Left lobe of liver (tissue), 2 donors: Measurements from ENCODE around the gene GPM6B. TPM values are rescaled to one million over a fixed set of nuclear protein-coding genes. Genes with fewer than 3 reads are reported as not detected.
"Not testable (repeated sequence)": the region's sequence is repeated elsewhere in the genome, so short reads cannot be mapped to it uniquely, and the experiment has no call there.

Experiments
- ATAC-seq: fragments of 200-7000 bp; cut with Tn5 transposase; one replicate; pipeline ENCODE4 v1.9.1; 2020; ENCODE audit warnings: mild to moderate bottlenecking, moderate library complexity
- DNase-seq: peaks from one replicate; pipeline ENCODE4 v3.0.0-alpha.2; 2020; ENCODE audit warnings: low spot score
- total RNA-seq: library from RNA; stranded (reverse); gene quantifications from one replicate; pipeline ENCODE4 v1.2.1, GENCODE V29; 2021
- donor health status: DM: no; HTN: no; CAD: no; lungs with moderate emphysema.
- donor health status: DM: no; HTN: yes; CAD: no.

Gene GPM6B
- total RNA-seq, 1 donor from 2014 or later, result 0.48 TPM

DNA sequence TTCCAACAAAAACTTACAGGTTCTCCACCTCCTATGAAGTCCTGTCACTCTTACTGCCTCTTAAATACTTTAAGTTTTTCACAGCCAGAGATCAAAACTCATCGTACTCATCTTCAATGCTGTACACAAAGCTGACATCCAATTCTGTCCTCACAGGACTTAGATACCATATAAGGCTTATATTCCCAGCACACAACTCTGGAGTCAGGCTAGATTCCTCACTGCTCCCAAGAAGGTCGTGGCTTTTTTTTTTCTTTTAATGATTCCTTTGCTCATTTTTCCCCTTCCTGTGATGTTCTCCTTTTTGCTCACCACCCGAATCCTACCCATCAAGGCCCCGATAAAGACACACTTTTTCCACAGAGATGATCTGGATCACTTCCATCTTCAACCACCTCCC lies 83.4 kb downstream of the GPM6B start:
- DNase-seq, result no peak
- ATAC-seq, result no peak

DNA sequence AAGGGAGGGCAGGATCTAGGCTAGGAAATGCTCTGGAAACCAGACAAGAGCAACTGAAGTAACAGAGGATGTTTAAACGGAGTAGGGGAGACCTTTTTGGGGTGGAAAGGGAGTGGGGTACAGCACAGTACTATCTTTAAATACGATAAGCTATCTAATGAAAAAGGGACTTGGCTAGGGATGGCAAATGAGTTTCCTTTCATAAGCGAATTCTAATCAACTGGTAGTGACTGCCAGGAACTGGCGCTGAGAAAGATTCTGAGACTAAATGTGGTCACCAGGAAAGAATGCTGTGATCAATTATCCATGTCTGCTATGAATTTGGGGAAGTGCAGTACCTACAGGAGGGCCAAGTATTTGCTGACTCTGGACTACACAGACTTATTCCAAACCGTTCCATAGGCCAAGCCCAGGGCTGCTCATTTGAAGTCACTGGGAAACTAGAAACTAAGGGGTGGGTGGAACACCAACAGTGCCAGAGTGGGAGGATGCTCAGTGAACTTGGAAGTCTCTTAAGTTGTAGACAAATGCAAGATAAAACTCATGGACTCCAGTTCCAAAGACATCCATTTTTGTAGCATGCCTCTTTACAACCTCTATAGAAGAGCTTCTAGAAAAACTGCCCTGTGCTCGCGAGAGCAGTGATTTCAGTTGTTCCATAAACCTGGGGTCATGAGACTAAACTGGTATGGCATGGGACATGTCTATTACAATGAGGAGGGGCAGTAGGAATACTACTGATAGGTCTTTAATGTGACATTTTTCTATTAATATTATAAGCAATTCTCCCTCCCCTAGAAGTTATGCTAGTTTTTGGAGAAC lies 84.4 kb downstream of the GPM6B start:
- DNase-seq (no peak), ATAC-seq (no peak)

DNA sequence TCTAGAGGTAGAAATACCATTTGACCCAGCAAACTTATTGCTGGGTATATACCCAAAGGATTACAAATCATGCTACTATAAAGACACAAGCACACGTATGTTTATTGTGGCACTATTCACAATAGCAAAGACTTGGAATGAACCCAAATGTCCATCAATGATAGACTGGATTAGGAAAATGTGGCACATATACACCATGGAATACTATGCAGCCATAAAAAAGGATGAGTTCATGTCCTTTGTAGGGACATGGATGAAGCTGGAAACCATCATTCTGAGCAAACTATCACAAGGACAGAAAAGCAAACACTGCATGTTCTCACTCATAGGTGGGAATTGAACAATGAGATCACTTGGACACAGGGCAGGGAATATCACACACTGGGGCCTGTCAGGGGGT lies 86.4 kb downstream of the GPM6B start:
- DNase-seq, ATAC-seq: not testable (repeated sequence)

DNA sequence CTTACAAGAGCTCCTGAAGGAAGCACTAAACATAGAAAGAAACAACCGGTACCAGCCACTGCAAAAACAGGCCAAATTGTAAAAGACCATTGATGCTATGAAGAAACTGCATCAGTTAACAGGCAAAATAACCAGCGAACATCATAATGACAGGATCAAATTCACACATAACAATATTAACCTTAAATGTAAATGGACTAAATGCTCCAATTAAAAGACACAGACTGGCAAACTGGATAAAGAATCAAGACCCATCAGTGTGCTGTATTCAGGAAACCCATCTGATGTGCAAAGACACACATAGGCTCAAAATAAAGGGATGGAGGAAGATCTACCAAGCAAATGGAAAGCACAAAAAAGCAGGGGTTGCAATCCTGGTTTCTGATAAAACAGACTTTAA lies 90.3 kb downstream of the GPM6B start:
- not testable (repeated sequence) for ATAC-seq, DNase-seq

DNA sequence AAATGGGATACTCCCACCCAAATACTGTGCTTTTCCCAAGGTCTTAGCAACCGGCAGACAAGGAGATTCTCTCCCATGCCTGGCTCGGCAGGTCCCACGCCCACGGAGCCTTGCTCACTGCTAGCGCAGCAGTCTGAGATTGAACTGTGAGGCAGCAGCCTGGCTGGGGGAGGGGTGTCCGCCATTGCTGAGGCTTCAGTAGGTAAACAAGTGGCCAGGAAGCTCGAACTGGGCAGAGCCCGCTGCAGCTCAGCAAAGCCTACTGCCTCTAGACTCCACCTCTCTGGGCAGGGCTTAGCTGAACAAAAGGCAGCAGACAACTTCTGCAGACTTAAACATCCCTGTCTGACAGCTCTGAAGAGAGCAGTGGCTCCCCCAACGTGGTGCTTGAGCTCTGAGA lies 92.0 kb downstream of the GPM6B start:
- ATAC-seq, DNase-seq: not testable (repeated sequence)

DNA sequence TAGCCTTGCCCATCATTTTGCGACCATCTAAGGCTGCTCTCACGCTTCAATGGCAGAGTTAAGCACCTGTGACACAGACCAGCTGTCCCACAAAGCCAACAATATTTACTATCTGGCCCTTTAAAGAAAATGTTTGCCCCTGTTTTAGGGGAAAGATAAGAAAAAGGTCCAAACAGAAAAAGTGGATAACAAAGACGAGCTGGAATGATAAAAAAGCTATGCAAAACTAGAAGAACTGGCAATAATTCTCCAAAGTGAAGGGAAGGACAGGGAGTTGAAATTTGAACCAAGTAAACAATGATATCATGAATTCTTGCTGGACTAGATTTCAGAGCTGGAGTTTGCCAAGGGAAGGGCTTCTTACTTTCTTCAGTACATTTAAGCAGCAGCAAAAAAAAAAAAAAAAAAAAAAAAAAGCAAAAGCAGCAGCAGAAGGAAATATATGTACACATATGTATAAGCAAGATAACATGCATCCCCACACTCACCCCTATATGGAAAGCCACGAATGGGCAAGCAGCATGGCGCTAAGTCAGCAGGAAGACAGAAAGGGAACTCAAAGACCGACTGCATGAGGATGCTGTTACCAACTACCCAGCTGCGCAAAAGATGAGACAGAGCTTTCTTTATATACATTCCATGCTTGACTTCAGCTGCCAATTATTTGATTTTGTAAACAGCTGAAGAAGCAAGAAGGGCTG lies 94.9 kb downstream of the GPM6B start:
- ATAC-seq (peak; percentile 37), DNase-seq (no peak)

DNA sequence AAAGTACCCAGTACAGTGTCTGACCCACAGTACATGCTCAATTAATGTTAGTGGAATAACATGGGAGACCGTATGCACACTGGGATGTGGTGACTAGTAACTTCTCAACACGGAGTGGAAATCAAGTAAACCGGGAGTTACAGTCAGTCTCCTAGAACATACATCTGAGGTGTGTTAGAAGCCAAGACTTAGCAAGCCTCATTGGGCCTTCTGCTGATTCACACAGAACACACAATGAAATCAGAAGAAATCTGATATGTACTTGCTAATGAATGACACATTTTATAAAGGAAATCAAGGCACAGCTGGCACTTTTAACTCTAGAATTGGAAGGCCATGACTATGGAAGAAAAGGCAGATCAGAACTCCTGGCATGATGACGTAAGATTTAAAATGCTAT lies 95.5 kb downstream of the GPM6B start:
- ATAC-seq, result no peak

More for the DNA sequence above, 95.5 kb downstream of the GPM6B start:
- no peak for DNase-seq

Other genes with a start within 250 kb of the GPM6B start
- not detected for gene EGFL6, start 247.5 kb downstream of the GPM6B start, total RNA-seq
- gene TCEANC, start 164.0 kb downstream of the GPM6B start, total RNA-seq, result 6.8 TPM
- gene RAB9A, start 128.0 kb downstream of the GPM6B start, total RNA-seq, result 8.5 TPM
- 5.8 TPM for gene TRAPPC2, start 82.5 kb downstream of the GPM6B start, total RNA-seq
- gene OFD1, start 82.3 kb downstream of the GPM6B start, total RNA-seq, result 10.1 TPM
- gene GEMIN8, start 212.8 kb upstream of the GPM6B start, total RNA-seq, result 7.5 TPM